ENCODE results near the gene UGT1A5.
"Not testable (repeated sequence)": the region's sequence is repeated elsewhere in the genome, so short reads cannot be mapped to it uniquely, and the experiment has no call there.

Gene UGT1A5

DNA sequence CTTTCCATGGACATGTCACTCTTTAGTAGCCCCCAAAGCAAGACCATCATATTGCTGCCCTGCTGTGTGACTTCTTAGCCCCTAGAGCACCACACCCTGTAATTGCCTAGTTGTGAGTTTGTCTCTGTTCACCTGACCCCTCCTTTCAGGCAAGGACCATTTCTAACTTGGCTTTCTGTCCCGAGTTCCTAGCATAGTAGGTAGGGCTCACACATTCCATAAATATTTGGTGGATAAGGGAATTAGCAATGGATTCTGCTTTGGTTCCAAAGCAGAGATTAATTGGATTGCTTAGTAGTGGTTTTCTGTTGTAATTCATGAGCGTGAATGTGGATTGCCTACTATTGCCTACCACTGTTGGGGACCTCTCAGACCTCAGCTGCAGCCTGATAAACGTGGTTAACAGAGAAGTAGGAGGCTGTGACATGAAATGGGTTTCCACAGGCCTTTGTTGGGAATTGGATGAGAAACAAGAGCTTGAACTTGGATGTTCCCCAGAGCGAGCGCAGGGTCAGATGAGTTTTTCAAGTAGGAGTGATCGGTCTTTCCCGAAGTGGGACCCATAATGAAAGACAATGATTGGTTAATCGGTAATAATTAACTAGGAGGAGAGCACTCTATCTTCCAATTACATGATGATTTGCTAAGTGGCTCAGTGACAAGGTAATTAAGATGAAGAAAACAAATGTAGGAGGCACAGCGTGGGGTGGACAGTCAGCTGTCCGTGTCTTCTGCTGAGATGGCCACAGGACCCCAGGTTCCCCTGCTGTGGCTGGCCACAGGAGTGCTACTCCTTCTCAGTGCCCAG lies 34.0 kb downstream of the UGT1A5 start:
- DNase-seq: no peak

- no peak for DNase-seq
Observed at GRCh38 chr2:233747283-233747544, 34.5 kb downstream of the UGT1A5 start.

DNA sequence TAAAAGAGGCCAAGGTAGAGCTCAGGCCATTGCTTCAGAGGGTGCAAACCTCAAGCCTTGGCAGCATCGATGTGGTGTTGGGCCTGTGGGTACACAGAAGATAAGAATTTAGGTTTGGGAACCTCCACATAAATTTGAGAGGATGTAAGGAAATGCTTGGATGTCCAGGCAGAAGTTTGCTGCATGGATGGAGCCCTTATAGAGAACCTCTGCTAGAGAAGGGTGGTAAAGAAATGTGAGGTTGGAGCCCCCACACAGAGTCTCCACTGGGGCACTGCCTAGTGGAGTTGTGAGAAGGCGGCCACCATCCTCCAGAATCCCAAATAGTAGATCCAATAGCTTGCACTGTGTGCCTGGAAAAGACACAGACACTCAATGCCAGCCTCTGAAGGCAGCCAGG lies 38.0 kb downstream of the UGT1A5 start:
- DNase-seq: not testable (repeated sequence)

DNA sequence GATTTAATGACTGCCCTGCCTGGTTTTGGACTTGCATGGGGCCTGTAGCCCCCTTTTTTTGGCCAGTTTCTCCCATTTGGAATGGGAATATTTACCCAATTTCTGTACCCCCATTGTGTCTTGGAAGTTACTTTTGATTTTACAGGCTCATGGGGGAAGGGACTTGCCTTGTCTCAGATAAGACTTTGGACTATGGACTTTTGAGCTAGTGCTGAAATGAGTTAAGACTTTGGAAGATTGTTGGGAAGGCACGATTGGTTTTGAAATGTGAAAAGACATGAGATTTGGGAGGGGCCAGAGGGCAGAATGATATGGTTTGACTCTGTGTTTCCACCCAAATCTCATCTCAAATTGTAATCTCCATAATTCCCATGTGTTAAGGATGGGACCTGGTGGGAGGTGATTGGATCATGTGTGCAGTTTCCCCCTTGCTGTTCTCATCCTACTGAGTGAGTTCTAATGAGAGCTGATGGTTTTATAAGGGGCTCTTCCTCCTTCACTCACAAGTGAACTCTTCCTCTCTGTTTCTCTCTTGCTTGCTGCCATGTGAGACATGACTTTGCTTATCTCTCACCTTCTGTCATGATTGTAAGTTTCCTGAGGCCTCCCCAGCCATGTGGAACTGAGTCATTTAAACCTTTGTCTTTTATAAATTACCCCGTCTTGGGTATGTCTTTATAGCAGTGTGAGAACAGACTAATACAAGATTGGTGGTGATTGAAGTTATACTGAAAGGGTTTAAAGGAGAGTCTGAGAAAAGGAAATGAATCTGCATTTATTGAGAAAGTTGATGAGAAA lies 38.7 kb downstream of the UGT1A5 start:
- not testable (repeated sequence) for DNase-seq

- DNase-seq: no peak
Observed at GRCh38 chr2:233754872-233755611, 42.3 kb downstream of the UGT1A5 start.

- no peak for DNase-seq
Observed at GRCh38 chr2:233756429-233757081, 43.8 kb downstream of the UGT1A5 start.

DNA sequence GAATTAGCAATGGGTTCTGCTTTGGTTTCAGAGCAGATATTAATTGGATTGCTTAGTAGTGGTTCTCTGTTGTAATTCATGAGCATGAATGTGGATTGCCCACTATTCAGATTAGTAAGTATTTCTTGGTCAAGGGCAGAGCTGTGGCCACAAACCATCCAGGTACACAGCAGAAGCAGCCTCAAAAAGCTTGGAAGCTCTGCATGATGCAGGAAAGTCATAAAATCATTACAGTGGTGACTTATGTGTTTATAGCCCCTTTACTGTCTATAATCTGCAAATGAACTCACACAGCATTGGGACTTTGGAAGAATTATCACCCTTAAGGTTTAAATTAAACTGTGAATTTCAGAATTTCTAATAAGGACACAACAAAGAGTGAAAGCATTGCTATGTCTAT lies 45.4 kb downstream of the UGT1A5 start:
- no peak for DNase-seq

DNA sequence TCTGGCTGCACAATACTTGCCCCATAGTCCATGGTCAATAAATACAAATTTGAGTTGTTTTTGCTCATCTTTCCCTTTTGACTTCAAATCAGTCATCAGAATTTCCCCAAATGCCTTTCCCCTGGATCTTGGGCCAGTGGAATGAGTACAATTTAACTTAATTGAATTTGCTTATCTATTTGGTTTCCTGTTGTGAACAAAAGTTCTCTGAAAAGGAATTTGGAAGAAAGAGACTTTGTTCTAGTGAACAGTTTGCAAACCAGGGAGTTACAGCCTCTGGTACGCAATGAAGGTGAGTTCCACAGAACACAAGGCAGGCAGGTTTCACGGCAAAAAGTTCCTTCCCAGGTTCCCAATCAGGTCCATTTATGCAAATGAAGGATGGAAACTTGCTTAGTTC lies 46.1 kb downstream of the UGT1A5 start:
- DNase-seq: no peak

DNA sequence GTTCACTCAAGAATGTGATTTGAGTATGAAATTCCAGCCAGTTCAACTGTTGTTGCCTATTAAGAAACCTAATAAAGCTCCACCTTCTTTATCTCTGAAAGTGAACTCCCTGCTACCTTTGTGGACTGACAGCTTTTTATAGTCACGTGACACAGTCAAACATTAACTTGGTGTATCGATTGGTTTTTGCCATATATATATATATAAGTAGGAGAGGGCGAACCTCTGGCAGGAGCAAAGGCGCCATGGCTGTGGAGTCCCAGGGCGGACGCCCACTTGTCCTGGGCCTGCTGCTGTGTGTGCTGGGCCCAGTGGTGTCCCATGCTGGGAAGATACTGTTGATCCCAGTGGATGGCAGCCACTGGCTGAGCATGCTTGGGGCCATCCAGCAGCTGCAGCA lies 47.3 kb downstream of the UGT1A5 start, which contains the start of gene UGT1A1:
UGT1A1 (plus strand) TSS at position 228 of the 400 bp plus-strand sequence; CDS start at position 246, 18 bp downstream.
- DNase-seq: no peak

GRCh38 chr2:233761040-233761769 lies 48.5 kb downstream of the UGT1A5 start:
- DNase-seq: no peak

- DNase-seq: no peak
Observed at GRCh38 chr2:233764264-233764663, 51.6 kb downstream of the UGT1A5 start.

GRCh38 chr2:233764761-233765160 lies 52.1 kb downstream of the UGT1A5 start:
- DNase-seq: no peak

DNA sequence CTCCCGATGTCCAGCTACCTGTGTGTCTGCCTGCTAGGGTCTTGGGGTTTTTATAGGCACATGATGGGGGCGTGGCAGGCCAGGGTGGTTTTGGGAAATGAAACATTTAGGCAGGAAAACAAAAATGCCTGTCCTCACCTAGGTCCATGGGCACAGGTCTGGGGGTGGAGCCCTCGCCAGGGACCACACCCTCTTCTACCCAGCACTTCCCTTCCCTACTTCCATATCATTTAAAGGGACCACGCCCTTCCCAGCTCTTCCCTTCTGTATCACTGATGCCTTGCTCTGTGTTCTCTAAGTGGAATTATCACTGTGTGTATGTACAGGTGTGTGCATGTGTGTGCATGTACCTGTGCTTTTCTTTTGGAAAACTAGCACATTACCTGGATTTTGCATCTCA lies 53.7 kb downstream of the UGT1A5 start:
- no peak for DNase-seq

- DNase-seq: no peak
Observed at GRCh38 chr2:233768076-233768475, 55.4 kb downstream of the UGT1A5 start.

- no peak for DNase-seq
Observed at GRCh38 chr2:233769260-233769659, 56.6 kb downstream of the UGT1A5 start.

DNA sequence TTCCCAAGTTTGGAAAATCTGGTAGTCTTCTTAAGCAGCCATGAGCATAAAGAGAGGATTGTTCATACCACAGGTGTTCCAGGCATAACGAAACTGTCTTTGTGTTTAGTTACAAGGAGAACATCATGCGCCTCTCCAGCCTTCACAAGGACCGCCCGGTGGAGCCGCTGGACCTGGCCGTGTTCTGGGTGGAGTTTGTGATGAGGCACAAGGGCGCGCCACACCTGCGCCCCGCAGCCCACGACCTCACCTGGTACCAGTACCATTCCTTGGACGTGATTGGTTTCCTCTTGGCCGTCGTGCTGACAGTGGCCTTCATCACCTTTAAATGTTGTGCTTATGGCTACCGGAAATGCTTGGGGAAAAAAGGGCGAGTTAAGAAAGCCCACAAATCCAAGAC lies 59.4 kb downstream of the UGT1A5 start:
- no peak for DNase-seq

- DNase-seq: no peak
Observed at GRCh38 chr2:233772583-233772982, 59.9 kb downstream of the UGT1A5 start.

DNA sequence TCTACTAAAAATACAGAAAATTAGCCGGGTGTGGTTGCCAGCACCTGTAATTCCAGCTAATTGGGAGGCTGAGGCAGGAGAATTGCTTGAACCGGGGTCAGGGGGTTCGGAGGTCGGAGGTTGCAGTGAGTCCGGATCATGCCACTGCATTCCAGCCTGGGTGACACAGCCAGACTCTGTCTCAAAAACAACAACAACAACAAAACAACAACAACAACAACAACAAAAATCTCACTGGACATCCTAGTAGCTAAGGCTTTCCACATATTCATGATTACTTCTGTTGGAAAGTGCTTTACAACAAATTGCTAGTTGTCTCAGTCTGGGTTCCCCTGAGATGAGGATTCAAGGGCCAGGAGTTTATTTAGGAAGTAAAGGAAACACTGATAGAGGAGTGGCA lies 61.1 kb downstream of the UGT1A5 start:
- no peak for DNase-seq

DNA sequence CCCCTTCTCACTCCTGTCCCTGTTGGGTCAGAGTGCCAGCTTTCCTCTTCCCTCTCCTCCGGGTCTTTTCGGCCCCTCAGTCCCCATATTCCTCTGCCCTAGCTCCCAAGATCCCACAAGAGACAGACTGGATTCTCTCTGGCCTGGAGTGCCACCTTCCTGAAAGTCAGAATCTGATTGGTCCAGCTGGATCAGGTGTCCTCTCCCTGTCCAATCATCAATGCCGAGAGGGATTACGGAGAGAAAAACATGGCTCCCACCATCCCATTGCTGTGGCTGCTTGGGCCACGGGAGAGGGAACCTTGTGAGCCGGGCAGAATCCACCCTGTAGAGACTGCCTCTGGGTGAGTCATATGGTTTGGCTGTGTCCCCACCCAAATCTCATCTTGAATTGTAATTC lies 62.7 kb downstream of the UGT1A5 start:
- DNase-seq: no peak

DNA sequence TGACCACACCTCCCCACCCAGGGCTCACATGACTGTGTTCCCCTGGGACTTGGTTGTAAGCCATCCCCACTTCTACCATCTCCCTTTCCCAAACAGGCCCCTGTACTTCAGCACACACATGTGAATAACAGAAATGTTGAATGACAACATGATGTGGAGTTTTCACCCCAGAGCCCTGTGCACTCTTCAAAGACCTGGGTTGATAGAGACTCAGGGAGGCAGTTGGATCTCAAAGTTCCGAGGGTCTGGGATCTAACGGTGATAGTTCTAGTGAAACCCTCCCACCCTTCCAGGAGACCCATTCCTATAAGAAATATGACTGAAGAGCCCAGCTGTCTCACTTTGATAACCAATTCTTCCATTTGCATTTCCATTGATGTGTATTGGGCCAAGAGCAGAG lies 65.3 kb downstream of the UGT1A5 start, which contains the start of gene MROH2A:
MROH2A (plus strand) TSS at position 301 of the 400 bp plus-strand sequence. CDS start 1,029 bp downstream, outside the sequence.
- no peak for DNase-seq

GRCh38 chr2:233779722-233780121 lies 67.0 kb downstream of the UGT1A5 start:
- no peak for DNase-seq

DNA sequence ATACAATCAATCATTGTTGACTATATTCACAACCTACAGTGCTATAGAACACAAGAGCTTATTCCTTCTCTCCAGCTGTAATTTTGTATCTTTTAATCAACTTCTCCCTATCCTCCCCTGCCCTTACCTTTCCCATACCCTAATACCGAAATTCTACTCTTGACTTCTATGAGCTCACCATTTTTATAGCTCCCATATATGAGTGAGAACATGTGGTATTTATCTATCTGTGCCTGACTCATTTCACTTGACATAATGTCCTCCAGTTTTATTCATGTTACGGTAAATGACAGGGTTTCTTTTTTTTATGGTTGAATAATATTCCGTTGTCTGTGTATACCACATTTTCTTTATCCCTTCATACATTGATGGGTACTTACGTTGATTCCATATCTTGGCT lies 68.1 kb downstream of the UGT1A5 start:
- no peak for DNase-seq
